Body of pancreas (tissue), 4 donors: ENCODE results near the gene FXR1. TPM values are rescaled to one million over a fixed set of nuclear protein-coding genes. Genes with fewer than 3 reads are reported as not detected.

Experiments used
- ATAC-seq: fragments of 150-250 bp; one replicate; pipeline ENCODE4 v1.9.1; 2016
- DNase-seq, 4 donors: peaks; one replicate each; pipeline ENCODE4 v3.0.0-alpha.2; 2019
- H3K27ac ChIP-seq, 4 donors: fragments of 200-600 bp; sonication (generic); 1 replicate in 3 of 4; 2 replicates in 1 of 4; pipeline versions ENCODE4 v1.5.1 to v1.6.1; 2016 to 2019; ENCODE audit warnings: mild to moderate bottlenecking in 1 of 4, mixed read lengths in 1 of 4, moderate library complexity in 1 of 4
- H3K27me3 ChIP-seq, 2 donors: fragments of 200-600 bp; sonication (generic); one replicate each; pipeline ENCODE4 v1.6.0; 2016; ENCODE audit warnings: mild to moderate bottlenecking in 1 of 2
- H3K36me3 ChIP-seq, 2 donors: fragments of 200-600 bp; sonication (generic); replicated peaks in 1 of 2; 2 replicates each; pipeline ENCODE4 v1.5.1; 2016; ENCODE audit warnings: low read depth in 2 of 2; ENCODE audit not compliant: insufficient read depth in 1 of 2
- H3K4me1 ChIP-seq: fragments of 200-600 bp; sonication (generic); one replicate; pipeline ENCODE4 v1.6.0; 2016
- H3K4me3 ChIP-seq, 2 donors: fragments of 200-600 bp; sonication (generic); 1 replicate in 1 of 2; 2 replicates in 1 of 2; pipeline ENCODE4 v1.5.1; 2016 to 2019
- H3K9me3 ChIP-seq, 3 donors: fragments of 200-600 bp; sonication (generic); 1 replicate in 2 of 3; 2 replicates in 1 of 3; pipeline ENCODE4 v1.5.1; 2016
- CTCF ChIP-seq, 7 experiments: fragments of 450-650 bp in 4 of 7; fragments of 200-600 bp in 3 of 7; sonication (generic) in 3 of 7; IDR thresholded peaks; one replicate each; pipeline ENCODE4 v1.5.1; 2016 to 2019; ENCODE audit warnings: antibody characterized with exemption in 7 of 7
- POLR2A ChIP-seq, 3 donors: fragments of 450-650 bp; IDR thresholded peaks; one replicate each; pipeline ENCODE4 v1.6.1; 2016; ENCODE audit warnings: antibody characterized with exemption in 3 of 3, mild to moderate bottlenecking in 2 of 3
- WGBS, 2 donors: methylation state at CpG; one replicate each; pipeline ENCODE4 v1.1.5; 2017; 5-methylcytosine and 5-hydroxymethylcytosine counted together
- intact Hi-C: fragments of 100-400 bp; cut with DNase I; formaldehyde crosslinking; loops from one replicate; pipeline ENCODE4 v1.15.1; 2023
- total RNA-seq, 2 donors: library from RNA; depleted of rRNA; stranded (reverse); fragments of >200 nt; gene quantifications; one replicate each; pipeline ENCODE4 v1.1.0, GENCODE V29; 2016

Gene FXR1
- total RNA-seq, 2 donors from 2014 or later, result 55.0 to 89.5 TPM

- no peaks in the 10 kb centered on the region for H3K27me3 ChIP-seq
- H3K4me1 ChIP-seq, result no peaks in the 10 kb centered on the region
- TF ChIP-seq POLR2A (IDR thresholded peaks at IDR 0.05) (no peak), CTCF (IDR thresholded peaks at IDR 0.05) (no peak)
- no peak for ATAC-seq
- 72 to 77% methylated on average over 15 of the region's 15 CpGs for WGBS, 2 donors
- intact Hi-C loops, result no loop called here
- H3K36me3 ChIP-seq, result no peaks in the 10 kb centered on the region
- H3K4me3 ChIP-seq, result no peak overlapping the region
- H3K27ac ChIP-seq, result no peak overlapping the region
- DNase-seq, result no peak
- H3K9me3 ChIP-seq, result no peaks in the 10 kb centered on the region
Observed at GRCh38 chr3:180881065-180881801, 31.2 kb upstream of the FXR1 start.

GRCh38 chr3:180882115-180882514 lies 30.4 kb upstream of the FXR1 start:
- intact Hi-C loops, result no loop called here
- Histone ChIP-seq H3K4me1 (no peaks in the 10 kb centered on the region), H3K36me3 (no peaks in the 10 kb centered on the region), H3K27ac (no peak overlapping the region), H3K4me3 (no peak overlapping the region), H3K27me3 (no peaks in the 10 kb centered on the region), H3K9me3 (no peaks in the 10 kb centered on the region)
- TF ChIP-seq POLR2A (IDR thresholded peaks at IDR 0.05), result no peak
- TF ChIP-seq CTCF (IDR thresholded peaks at IDR 0.05), result no peak
- ATAC-seq (no peak), DNase-seq (no peak)
- WGBS, 2 donors, result 55 to 70% methylated on average over 3 to 4 of the region's 4 CpGs

- Histone ChIP-seq H3K27me3 (no peaks in the 10 kb centered on the region), H3K27ac (no peak overlapping the region), H3K36me3 (no peaks in the 10 kb centered on the region), H3K4me3 (no peak overlapping the region), H3K4me1 (no peaks in the 10 kb centered on the region), H3K9me3 (peaks cover 0 to 9% (median 0%) of the 10 kb centered on the region in 3 donors)
- no peak for DNase-seq
- intact Hi-C loops, result no loop called here
- TF ChIP-seq POLR2A (IDR thresholded peaks at IDR 0.05), result no peak
- TF ChIP-seq CTCF (IDR thresholded peaks at IDR 0.05), result no peak
- ATAC-seq, result no peak
- 53% methylated on average over 6 of the region's 6 CpGs for WGBS, 2 donors
Observed at GRCh38 chr3:180888992-180889560, 23.4 kb upstream of the FXR1 start.

- H3K27me3 ChIP-seq, result no peaks in the 10 kb centered on the region
- peaks cover 0 to 12% (median 0%) of the 10 kb centered on the region in 3 donors for H3K9me3 ChIP-seq
- DNase-seq, result no peak
- no peaks in the 10 kb centered on the region for H3K4me1 ChIP-seq
- H3K36me3 ChIP-seq, result no peaks in the 10 kb centered on the region
- H3K4me3 ChIP-seq, result no peak overlapping the region
- no peak overlapping the region for H3K27ac ChIP-seq
- intact Hi-C loops, result no loop called here
- no peak for ATAC-seq
- WGBS, 2 donors, result 80 to 91% methylated on average over 8 of the region's 8 CpGs
- TF ChIP-seq POLR2A (IDR thresholded peaks at IDR 0.05), result no peak
- no peak for TF ChIP-seq CTCF (IDR thresholded peaks at IDR 0.05)
Observed at GRCh38 chr3:180898572-180898971, 13.9 kb upstream of the FXR1 start.
